ENCODE measurements around the gene COL18A1.

Gene COL18A1

DNA sequence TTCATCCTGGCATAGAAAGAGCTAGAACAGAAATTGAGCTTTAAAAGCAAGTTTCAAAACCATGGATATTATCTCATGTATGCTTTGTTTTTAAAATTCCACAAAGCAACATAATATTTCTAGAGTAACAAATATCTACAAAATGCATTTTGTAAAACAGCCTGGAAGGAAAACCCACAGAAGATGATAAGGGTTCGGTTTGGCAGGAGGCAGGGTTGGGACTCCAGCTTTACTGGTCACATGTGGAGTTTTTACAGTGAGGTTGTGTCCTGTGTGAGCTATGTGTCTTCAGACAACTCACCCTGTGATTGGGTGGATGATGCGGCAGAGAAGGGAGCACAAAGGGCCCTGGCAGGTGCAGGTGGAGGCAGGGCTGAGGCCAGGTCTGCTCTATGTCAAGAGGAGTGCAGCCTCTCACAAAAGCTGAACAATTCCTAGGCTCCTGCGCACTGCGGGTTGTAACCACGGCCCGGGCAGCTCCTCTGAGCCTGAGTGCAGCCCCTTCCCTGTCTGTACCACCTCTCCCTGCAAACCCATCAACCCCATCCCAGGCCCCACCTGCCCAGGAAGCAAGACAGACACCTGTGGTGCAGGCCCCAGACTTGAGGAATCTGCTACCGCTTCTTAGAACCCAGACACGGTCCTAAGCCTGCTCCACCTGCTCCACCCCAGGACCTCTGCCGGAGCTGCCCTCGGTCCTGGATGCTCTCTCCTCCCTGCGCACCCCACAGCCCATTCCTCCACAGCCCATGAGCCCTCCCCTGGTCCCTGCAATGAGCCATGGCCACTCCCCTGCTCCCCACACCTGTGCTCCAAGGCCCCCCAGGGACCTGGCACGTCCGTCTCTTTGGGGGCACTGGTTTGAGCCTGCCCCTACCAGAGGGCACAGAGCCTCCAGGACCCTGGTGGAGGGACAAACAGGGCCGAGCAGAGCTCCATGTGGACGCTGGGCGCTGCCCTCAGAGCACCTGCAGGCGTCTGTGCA is 2.8 kb upstream of the COL18A1 start:
- no peak for DNase-seq (ENCODE audit: low spot score)

- DNase-seq (ENCODE audit: low spot score): no peak
These were observed 1.7 kb upstream of the COL18A1 start for GRCh38 chr21:45403133-45403824.

- peak; percentile 43 for DNase-seq (ENCODE audit: low spot score)
These were observed 888 bp upstream of the COL18A1 start for GRCh38 chr21:45403825-45404729.

DNA sequence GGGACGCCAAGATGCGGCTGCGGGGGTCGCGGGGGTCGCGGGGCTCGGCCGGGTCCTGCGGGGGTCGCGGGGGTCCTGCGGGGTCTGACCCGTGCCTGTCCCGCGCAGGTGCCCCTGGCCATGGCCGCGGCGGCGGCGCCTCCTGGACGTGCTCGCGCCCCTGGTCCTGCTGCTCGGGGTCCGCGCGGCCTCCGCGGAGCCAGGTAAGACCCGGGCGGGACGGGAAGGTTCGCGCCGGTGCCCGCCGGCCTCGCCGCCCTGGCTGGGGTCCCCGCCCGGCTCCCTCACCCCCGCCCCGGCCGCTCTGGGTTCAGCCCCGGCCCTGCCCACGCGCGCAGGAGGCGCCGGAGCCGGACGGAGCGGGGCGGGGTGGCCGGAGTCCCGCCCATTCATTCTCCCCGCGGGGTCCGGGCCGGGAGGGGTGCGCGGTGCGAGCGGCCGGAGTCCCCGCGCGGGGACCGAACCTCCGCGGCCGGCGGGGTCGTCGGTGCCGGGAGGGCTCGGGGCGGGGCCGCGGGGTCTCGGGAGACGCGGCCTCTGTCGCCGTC is 380 bp downstream of the COL18A1 start:
- DNase-seq (ENCODE audit: low spot score): peak; percentile 70

- no peak for DNase-seq (ENCODE audit: low spot score)
These were observed 1.1 kb downstream of the COL18A1 start for GRCh38 chr21:45405819-45406762.

- no peak for DNase-seq (ENCODE audit: low spot score)
These were observed 2.0 kb downstream of the COL18A1 start for GRCh38 chr21:45406801-45407628.

- no peak for DNase-seq (ENCODE audit: low spot score)
These were observed 2.8 kb downstream of the COL18A1 start for GRCh38 chr21:45407629-45408247.

- no peak for DNase-seq (ENCODE audit: low spot score)
These were observed 3.4 kb downstream of the COL18A1 start for GRCh38 chr21:45408271-45408791.

DNA sequence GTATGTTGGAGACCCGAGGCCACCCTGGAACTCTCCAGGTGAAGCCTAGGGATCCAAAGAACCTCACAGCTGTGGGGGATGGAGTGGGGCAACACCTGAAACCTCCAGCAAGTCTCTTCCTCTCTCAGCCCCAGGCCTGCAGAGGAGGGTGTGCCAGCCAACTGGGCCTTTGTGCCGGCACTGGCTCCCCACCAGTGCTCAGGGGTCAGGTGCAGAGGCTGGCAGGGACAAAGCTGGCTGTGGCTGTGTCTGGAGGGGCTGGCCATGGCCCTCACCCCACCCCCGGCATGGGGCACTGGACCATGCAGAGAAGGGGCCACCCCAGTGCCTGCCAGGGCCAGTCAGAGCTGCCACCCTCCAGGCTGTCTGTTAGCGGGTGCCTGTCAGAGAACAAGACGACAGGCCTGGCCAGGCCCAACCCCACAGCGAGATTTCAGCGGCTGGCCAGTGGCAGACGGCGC is 3.9 kb downstream of the COL18A1 start:
- no peak for DNase-seq (ENCODE audit: low spot score)

- peak; percentile 58 for DNase-seq (ENCODE audit: low spot score)
These were observed 4.6 kb downstream of the COL18A1 start for GRCh38 chr21:45409466-45410150.

DNA sequence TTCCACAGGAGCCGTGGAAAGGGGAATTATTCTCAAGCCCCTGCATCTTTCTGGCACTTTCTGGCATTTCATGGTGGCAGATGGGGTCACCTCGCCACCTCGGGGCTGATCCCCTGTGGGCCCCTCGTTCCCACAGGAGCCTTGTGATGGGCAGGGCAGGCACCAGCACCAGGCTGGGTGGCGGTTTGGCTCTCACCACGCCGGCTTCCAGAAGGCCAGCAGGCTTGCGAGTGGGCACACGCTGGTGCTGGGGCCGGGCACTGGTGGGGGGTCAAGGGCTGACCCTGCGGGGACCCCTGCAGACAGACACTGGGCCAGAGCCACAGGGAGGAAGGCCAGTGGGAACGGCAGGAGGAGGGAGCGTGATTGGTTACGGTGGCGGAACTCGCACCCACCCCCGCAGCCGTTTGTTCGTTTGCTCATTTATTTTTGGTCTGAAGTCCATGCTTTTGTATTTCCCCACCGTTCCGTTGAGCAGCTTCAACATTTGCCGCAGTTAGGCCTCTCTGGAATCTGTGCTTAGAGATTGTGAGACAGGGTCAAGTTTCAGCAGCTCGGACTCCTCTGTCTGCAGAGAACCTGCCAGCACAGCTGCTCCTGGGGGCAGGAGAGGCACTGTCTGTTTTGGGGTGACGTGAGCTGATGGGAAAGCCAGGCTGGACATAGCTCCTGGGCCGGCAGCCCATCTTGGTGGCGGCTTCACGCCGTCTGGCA is 5.3 kb downstream of the COL18A1 start:
- no peak for DNase-seq (ENCODE audit: low spot score)

DNA sequence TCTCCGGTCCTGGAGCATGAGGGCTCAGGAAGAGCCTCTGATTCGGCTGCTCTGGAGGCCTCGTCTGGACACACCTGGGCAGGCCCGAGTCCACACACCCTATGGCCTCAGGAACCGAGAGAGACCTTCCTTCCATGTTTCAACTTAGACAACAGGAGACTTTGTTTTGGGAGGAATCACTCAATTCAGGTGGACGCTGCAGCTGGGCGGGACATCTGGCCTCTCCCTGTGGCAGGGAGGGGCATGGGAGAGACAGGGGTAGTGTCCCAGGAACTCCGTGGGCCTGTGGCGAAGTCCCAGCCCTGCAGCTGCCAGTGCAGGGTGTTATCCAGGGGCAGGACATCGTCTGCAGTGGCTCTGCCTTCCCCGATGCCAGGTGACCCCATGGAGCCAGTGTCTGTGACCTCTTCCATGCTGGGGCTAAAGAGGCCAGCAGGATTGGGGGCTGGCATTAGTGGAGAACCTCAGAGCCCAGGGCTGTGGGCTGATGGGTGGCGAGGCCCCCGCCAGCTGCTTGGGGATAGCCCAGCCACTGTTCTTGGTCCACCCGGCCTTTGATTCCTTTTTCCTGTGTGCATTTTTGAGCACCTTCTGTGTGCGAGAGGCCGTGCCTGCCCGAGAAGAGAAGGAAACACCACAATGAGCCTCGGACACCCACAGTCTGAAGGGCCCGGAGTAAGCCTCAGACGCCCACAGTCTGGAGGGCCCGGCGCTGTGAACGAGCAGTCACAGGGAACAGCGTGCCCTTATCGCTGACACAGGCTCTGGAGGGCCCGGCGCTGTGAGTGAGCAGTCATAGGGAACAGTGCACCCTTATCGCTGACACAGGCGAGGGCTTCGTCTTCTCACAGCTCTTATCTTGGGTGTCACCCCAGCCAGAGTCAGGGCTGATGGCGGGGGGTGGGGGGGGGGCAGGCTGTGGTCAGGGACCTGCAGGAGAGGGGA is 6.2 kb downstream of the COL18A1 start:
- DNase-seq (ENCODE audit: low spot score): no peak

DNA sequence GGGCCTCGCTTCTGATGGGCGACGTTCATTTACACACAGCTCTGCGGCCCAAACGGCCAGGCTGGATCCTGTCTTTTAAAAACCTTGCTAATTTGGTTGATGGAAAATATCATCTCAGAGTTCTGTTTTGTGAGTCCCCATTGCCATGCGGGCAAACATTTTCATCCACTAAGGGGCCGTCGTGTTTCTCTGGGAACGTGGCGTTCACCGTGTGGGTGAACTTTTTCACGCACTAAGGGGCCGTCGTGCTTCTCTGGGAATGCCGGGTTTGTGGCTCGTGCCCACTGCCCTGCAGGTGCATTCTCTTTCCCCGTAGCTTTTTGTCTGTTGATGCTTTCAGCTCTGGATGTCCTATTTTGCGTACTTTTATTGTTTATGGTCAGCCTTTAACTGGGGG is 6.8 kb downstream of the COL18A1 start:
- no peak for DNase-seq (ENCODE audit: low spot score)

GRCh38 chr21:45412491-45412890 is 7.5 kb downstream of the COL18A1 start:
- no peak for DNase-seq (ENCODE audit: low spot score)

GRCh38 chr21:45412909-45413611 is 8.1 kb downstream of the COL18A1 start:
- DNase-seq (ENCODE audit: low spot score): no peak

GRCh38 chr21:45413922-45414321 is 9.0 kb downstream of the COL18A1 start:
- DNase-seq (ENCODE audit: low spot score): no peak
